ENCODE measurements around the gene PGR. TPM values are rescaled to one million over a fixed set of nuclear protein-coding genes. Genes with fewer than 3 reads are reported as not detected.

Gene PGR
- total RNA-seq, 4 donors from 2014 or later = 0.18 to 0.80 (median 0.53) TPM

GRCh38 chr11:101138245-101138930 lies 8.8 kb upstream of the PGR start:
- no peaks in the 10 kb centered on the region for H3K27me3 ChIP-seq
- H3K27ac ChIP-seq = no peak overlapping the region
- 90% methylated on average over 1 of the region's 1 CpG for WGBS
- no peaks in the 10 kb centered on the region for H3K36me3 ChIP-seq
- H3K4me1 ChIP-seq = no peaks in the 10 kb centered on the region
- no peak for TF ChIP-seq POLR2A (IDR thresholded peaks at IDR 0.05)
- no peak for TF ChIP-seq EP300 (IDR thresholded peaks at IDR 0.05)
- no peak for DNase-seq (ENCODE audit: low spot score in 2 of 2)
- H3K4me3 ChIP-seq = no peak overlapping the region
- no peaks in the 10 kb centered on the region for H3K9me3 ChIP-seq

DNA sequence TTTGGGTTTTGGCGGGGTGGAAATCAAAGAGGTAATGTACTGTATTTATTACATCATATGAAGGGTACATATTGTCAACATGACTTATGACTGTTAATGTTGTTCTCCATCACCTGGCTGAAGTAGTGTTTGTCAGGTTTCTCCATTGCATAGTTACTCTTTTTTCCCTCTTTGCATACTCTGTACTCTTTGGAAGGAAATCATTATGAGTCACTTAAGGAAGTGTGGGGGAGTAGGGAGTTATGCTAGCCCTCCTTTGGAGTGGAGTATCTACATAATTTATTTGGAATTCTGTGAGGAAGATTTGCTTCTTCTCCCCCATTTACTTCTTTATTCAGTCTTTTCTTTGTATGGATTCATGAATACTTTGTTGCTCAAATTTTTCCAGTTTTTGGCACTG lies 3.6 kb upstream of the PGR start:
- H3K9me3 ChIP-seq = no peaks in the 10 kb centered on the region
- TF ChIP-seq EP300 (IDR thresholded peaks at IDR 0.05) (no peak), POLR2A (IDR thresholded peaks at IDR 0.05) (no peak), CTCF (IDR thresholded peaks at IDR 0.05) (no peak), POLR2AphosphoS5 (IDR thresholded peaks at IDR 0.05) (no peak)
- peaks cover 31% of the 10 kb centered on the region for H3K27me3 ChIP-seq
- no peak overlapping the region for H3K4me3 ChIP-seq
- peaks cover 15% of the 10 kb centered on the region for H3K4me1 ChIP-seq
- H3K27ac ChIP-seq = no peak overlapping the region
- no peak for DNase-seq (ENCODE audit: low spot score in 2 of 2)
- WGBS = 74% methylated on average over 1 of the region's 1 CpG
- no peaks in the 10 kb centered on the region for H3K36me3 ChIP-seq

GRCh38 chr11:101128571-101129202 lies 926 bp downstream of the PGR start:
- H3K9me3 ChIP-seq = no peaks in the 10 kb centered on the region
- H3K36me3 ChIP-seq = no peaks in the 10 kb centered on the region
- 3% methylated on average over 31 of the region's 38 CpGs for WGBS
- TF ChIP-seq EP300 (IDR thresholded peaks at IDR 0.05) = no peak
- no peak for TF ChIP-seq CTCF (IDR thresholded peaks at IDR 0.05)
- TF ChIP-seq POLR2A (IDR thresholded peaks at IDR 0.05) = no peak
- peak in 1 of 2 donors; percentile 55 for DNase-seq (ENCODE audit: low spot score in 2 of 2)
- H3K4me3 ChIP-seq = peak overlapping the region; percentile 61
- peaks cover 53% of the 10 kb centered on the region for H3K27me3 ChIP-seq
- peaks cover 30% of the 10 kb centered on the region for H3K4me1 ChIP-seq
- H3K27ac ChIP-seq = no peak overlapping the region

DNA sequence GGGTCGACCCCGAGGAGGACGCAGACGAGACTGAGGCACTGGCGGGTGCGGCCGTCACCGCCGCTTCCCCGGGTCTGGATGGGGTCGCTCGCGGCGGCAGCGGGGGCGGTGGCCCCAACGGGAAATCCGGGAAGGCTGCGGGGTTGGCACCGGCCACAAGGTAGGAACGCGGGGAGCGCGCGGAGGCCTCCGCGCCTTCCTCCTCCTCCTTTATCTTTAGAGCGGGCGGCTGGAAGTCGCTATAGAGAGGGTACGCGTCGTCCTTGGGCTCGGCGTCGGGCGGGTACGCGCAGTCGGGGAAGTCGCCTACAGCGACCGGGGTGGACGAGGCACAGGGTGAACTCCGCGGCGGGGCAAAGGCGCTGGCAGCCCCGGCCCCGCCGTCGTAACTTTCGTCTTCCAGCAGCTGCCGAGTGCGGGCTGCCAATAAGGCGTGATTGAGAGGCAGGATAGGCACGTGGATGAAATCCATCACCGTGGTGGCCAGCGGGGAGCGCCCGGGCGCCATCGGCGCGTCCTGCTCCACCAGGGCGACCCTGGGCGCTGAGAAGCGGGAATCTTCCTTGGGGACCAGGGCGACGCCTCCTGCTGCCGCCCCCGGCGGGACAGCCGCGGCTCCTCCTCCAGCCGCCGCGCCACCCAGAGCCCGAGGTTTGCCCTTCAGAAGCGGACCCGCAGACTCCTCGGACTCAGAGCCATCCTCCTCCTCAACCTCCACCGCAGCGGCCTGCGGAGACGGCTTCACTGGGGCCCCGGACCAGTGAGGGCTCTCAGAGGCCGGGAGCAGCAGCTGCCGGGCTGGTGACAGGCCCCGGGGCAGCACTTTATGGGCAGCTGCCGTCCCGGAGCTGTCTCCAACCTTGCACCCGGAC lies 1.7 kb downstream of the PGR start:
- Histone ChIP-seq H3K27me3 (peaks cover 53% of the 10 kb centered on the region), H3K27ac (peak overlapping the region; percentile 59), H3K4me1 (peaks cover 30% of the 10 kb centered on the region), H3K9me3 (no peaks in the 10 kb centered on the region), H3K36me3 (no peaks in the 10 kb centered on the region), H3K4me3 (peak overlapping the region; percentile 61)
- no peak for TF ChIP-seq POLR2AphosphoS5 (IDR thresholded peaks at IDR 0.05)
- no peak for TF ChIP-seq CTCF (IDR thresholded peaks at IDR 0.05)
- peak; percentile 63 to 79 for DNase-seq (ENCODE audit: low spot score in 2 of 2)
- 11% methylated on average over 21 of the region's 93 CpGs for WGBS

DNA sequence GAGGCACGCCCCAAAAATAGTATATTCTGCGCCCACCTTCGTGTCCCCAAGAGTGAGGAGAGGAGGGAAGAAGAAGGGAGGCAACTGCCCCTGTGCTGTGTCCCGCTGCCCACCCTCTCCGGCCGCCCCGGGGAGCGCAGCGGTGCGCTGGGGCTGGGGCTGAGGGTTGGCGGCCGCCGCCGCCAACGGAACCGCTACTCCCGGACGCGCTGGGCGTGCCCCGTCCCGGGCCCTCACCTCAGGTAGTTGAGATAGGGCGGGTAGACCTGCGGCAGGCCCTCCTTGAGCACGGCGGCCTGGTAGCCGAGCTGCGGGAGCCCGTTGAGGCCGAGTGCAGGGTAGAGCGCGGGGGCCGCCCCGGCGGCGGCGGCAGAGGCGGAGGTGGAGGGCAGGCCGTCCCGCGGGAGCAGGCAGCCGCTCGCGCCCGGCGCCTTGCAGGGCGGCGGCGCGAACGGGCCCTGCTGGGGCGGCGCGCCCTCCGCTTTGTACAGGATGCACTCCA lies 2.4 kb downstream of the PGR start:
- peak; percentile 52 to 72 for DNase-seq (ENCODE audit: low spot score in 2 of 2)
- TF ChIP-seq CTCF (IDR thresholded peaks at IDR 0.05) (no peak), POLR2A (IDR thresholded peaks at IDR 0.05) (no peak), POLR2AphosphoS5 (IDR thresholded peaks at IDR 0.05) (no peak), EP300 (IDR thresholded peaks at IDR 0.05) (no peak)
- peak overlapping the region; percentile 59 for H3K27ac ChIP-seq
- no peaks in the 10 kb centered on the region for H3K36me3 ChIP-seq
- H3K4me3 ChIP-seq = peak overlapping the region; percentile 61
- H3K27me3 ChIP-seq = peaks cover 53% of the 10 kb centered on the region
- under 1% methylated on average over 15 of the region's 55 CpGs for WGBS
- H3K4me1 ChIP-seq = peaks cover 30% of the 10 kb centered on the region
- H3K9me3 ChIP-seq = no peaks in the 10 kb centered on the region

All from suprapubic skin (tissue), 4 donors.